HG03565 (cell line): ENCODE measurements around the gene VSIR.

ENCODE experiments used
- ATAC-seq: cut with Tn5 transposase; IDR thresholded peaks from one replicate; pipeline ENCODE4 v1.9.1; 2021; ENCODE audit warnings: mild to moderate bottlenecking, moderate library complexity; ENCODE audit not compliant: unreplicated experiment

VSIR gene

GRCh38 chr10:71765906-71766716 is 7.2 kb downstream of the VSIR start:
- no peak for ATAC-seq

GRCh38 chr10:71765176-71765904 is 8.0 kb downstream of the VSIR start:
- ATAC-seq = no peak

- no peak for ATAC-seq
Measured at GRCh38 chr10:71763352-71764127, 9.8 kb downstream of the VSIR start.

- ATAC-seq = no peak
Measured at GRCh38 chr10:71762324-71762723, 11.0 kb downstream of the VSIR start.

- ATAC-seq = no peak
Measured at GRCh38 chr10:71761541-71762113, 11.7 kb downstream of the VSIR start.

GRCh38 chr10:71761105-71761511 is 12.2 kb downstream of the VSIR start:
- ATAC-seq = no peak

- ATAC-seq = no peak
Measured at GRCh38 chr10:71757399-71757922, 15.9 kb downstream of the VSIR start.

GRCh38 chr10:71756311-71757191 is 16.8 kb downstream of the VSIR start:
- ATAC-seq = no peak

GRCh38 chr10:71755179-71755879 is 18.0 kb downstream of the VSIR start:
- ATAC-seq = no peak

GRCh38 chr10:71754562-71754961 is 18.8 kb downstream of the VSIR start:
- no peak for ATAC-seq

GRCh38 chr10:71753960-71754505 is 19.3 kb downstream of the VSIR start:
- ATAC-seq = no peak

- no peak for ATAC-seq
Measured at GRCh38 chr10:71753091-71753959, 20.0 kb downstream of the VSIR start.

- ATAC-seq = no peak
Measured at GRCh38 chr10:71752391-71753090, 20.8 kb downstream of the VSIR start.

GRCh38 chr10:71751515-71752224 is 21.6 kb downstream of the VSIR start:
- no peak for ATAC-seq

GRCh38 chr10:71750986-71751385 is 22.3 kb downstream of the VSIR start:
- no peak for ATAC-seq

GRCh38 chr10:71750124-71750841 is 23.0 kb downstream of the VSIR start:
- no peak for ATAC-seq
